GM18951 (cell line): ENCODE measurements around the gene TMEM229B.

Source experiments
- POLR2A ChIP-seq: IDR thresholded peaks from 4 replicates; pipeline ENCODE4 v1.6.1; 2011; ENCODE audit warnings: mild to moderate bottlenecking; ENCODE audit not compliant: insufficient read length, insufficient read depth; ENCODE audit errors: extremely low read depth
- in situ Hi-C: fragments of 300-500 bp; cut with MboI; formaldehyde crosslinking; loops from one replicate; pipeline ENCODE4 v1.12.0; 2022; ENCODE audit warnings: low sequenced_read_pairs, mixed read lengths, inconsistent platforms; ENCODE audit not compliant: unreplicated experiment

Gene TMEM229B

DNA sequence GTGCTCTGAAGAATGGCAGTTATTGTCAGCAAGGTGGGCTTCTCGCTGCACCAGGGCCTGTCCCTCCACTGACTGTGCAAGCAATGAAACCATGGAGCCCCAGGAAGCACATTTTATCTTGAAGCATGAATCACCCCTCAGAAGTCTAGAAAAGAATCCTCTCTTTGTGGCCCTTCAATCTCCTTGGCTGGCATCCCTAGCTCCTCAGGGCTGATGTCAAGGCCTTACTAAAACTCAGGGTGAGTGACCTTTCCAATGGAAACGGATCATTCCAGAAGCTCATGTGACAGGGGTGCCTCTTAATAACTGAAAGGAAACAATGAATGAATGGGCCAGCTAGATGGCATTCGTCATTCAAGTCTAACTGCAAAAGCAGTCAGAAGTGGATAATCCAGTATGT, 22.3 kb upstream of the TMEM229B start:
- in situ Hi-C loops, result no loop called here
- no peak for TF ChIP-seq POLR2A

DNA sequence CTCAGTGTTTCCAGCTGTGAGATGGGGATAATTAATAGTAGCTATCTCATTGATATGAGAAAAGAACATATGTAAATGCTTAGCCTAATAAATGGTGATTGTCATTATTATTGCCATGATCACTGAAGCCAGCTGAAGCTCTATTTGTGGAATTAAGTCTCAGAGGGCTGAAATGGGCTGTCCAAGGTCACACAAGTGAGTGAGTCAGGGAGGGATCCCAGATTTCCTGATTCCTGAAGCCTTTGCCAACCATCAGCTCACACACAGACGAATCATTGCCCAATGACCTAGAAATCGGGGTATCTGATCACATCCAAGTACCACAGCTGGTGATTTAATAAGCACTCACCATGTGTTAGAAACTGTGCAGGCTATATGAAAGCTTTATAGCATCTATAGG, 21.6 kb upstream of the TMEM229B start:
- in situ Hi-C loops, result no loop called here
- TF ChIP-seq POLR2A, result no peak

- in situ Hi-C loops, result no loop called here
- TF ChIP-seq POLR2A, result no peak
These were observed 20.4 kb upstream of the TMEM229B start for GRCh38 chr14:67508956-67509355.

- in situ Hi-C loops, result no loop called here
- no peak for TF ChIP-seq POLR2A
These were observed 16.7 kb upstream of the TMEM229B start for GRCh38 chr14:67505254-67505653.

GRCh38 chr14:67503331-67503730, 14.8 kb upstream of the TMEM229B start:
- no peak for TF ChIP-seq POLR2A
- in situ Hi-C loops, result no loop called here

- TF ChIP-seq POLR2A, result no peak
- in situ Hi-C loops, result no loop called here
These were observed 14.3 kb upstream of the TMEM229B start for GRCh38 chr14:67502867-67503266.

DNA sequence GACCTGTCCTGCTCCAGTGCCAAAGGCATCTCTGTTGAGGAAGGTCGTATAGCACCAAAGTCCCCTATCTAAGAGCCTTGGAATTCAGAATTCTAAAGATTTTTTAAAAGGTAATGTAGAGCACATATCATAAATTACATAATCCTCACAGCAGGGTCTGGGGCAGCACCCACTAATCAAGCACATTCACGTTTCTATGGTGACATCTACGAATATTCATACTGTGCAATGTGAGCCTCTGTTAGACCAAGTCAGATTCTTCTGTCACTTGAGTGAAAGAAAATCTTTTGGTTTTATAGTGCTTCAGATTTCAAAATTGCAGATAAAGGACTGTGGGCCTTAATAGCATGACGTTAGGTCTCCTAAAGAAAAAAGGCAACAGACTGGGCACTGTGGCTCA, 13.1 kb upstream of the TMEM229B start:
- in situ Hi-C loops, result no loop called here

DNA sequence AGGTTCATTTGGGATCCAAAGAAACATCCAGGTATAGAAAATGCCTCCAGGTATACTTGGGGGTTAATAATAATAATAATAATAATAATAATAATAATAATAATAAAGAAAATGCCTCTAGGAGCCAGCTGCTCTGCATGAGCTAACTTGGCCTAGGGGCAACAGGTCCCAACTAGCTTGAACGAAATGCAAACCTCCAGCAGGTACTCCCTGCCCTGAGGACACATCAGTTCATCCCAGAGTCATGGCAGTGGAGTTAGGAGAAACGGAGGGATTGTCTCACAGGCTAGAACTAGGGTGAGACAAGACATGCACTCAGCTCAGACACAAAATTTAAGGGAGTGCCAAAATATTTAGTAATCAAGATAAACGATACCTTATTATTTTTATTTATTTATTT, 12.5 kb upstream of the TMEM229B start:
- in situ Hi-C loops, result no loop called here
- no peak for TF ChIP-seq POLR2A

More for the DNA sequence above, 13.1 kb upstream of the TMEM229B start:
- no peak for TF ChIP-seq POLR2A

DNA sequence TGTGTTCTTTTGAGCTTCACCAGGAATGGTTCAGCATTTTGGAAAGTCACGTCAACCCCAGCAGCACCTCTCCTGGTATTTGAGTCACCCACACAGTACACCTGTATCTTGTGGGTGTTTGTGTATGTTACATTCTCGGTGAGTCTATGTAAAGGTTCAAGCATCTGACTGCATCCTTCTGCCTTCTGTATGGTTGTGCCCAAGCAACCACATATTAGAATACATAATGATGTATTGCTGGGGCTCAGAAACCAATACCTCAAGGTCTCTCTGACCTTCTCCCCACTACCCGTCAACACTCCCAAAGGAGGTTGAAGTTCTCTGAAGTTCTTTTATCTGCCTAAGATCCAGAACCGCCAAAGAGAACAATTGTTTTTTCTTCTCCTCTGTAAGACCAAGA, 9.2 kb upstream of the TMEM229B start:
- in situ Hi-C loops, result no loop called here
- no peak for TF ChIP-seq POLR2A

- TF ChIP-seq POLR2A, result no peak
- in situ Hi-C loops, result no loop called here
These were observed 8.7 kb upstream of the TMEM229B start for GRCh38 chr14:67497216-67497615.

- in situ Hi-C loops, result no loop called here
- no peak for TF ChIP-seq POLR2A
These were observed 7.3 kb upstream of the TMEM229B start for GRCh38 chr14:67495827-67496226.

DNA sequence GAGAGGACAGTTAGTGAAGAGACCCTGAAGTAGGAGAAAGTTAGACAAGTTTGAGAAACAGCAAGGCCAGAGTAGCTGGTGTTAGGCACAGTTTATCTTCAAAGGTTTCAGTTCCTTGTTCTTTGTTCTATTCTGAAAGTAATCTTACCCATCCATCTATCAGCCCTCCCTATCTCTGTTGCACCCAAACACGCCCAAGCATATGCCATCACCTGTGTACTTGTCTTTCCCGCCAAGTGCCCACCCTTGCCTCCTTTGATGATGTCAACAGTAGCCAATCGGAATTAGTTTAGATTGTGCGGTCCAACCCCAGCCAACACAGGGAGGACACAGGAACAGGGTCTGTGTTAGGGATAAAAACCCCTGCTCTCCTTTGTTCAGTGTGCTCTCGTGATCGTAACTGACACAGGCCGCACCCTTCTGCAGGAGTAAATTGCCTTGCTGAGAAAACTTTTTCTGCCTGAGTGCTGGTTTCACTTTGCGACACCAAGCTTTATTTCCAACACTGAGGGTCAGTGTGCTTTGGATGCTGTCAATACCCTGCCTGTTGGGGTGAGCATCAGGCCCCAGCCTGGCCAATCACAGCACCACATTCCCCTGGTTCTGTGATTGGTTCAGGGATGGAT, 4.7 kb upstream of the TMEM229B start:
- in situ Hi-C loops, result no loop called here
- no peak for TF ChIP-seq POLR2A

GRCh38 chr14:67492538-67492937, 4.0 kb upstream of the TMEM229B start:
- in situ Hi-C loops, result no loop called here
- TF ChIP-seq POLR2A, result no peak

DNA sequence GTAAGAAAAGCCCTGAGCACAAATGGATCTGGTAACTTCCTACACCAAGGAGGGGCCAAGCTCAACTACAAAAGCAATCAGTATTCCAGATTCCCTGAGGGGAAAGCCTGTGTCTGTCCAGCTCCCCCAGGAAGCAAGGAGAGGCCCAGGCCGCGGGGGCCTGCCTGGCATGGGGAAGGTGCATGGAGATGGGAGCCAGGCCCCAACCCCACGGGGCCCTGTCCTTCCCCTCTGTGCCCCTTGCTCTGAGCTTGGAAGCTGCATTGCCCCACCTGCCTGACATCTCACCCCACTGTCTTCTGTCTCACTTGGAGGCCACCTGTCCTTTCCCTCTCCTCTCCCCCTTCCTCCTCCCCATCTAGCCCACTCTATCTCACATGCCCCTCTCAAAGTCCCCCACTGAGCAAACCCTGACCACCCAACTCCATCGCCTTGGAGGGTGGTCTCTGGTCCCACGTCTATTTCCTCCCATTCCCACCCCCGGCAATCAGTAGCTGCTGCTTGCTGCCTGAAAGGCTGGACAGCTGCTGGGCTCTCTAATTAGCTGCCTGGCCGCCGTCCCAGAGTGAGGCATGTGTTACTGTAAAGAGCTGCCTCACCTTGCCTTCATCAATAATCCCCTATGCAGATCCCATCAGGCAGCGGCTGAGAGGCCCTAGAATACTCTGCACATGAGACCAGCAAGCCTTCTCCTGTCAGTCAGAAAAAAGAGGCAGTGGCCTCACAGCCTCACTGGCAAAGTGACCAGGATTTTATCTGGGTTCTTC, 3.4 kb upstream of the TMEM229B start:
- in situ Hi-C loops, result no loop called here
- no peak for TF ChIP-seq POLR2A
